ENCODE measurements around the gene DOLPP1.

The DOLPP1 gene

GRCh38 chr9:129074106-129074505 lies 6.8 kb upstream of the DOLPP1 start:
- no peak for TF ChIP-seq CTCF (IDR thresholded peaks at IDR 0.05; ENCODE audit: low read depth, low read length)
- DNase-seq (ENCODE audit: extremely low read depth, low read depth), result no peak

GRCh38 chr9:129075996-129076639 lies 4.8 kb upstream of the DOLPP1 start:
- TF ChIP-seq CTCF (IDR thresholded peaks at IDR 0.05; ENCODE audit: low read depth, low read length), result no peak
- no peak for DNase-seq (ENCODE audit: extremely low read depth, low read depth)

DNA sequence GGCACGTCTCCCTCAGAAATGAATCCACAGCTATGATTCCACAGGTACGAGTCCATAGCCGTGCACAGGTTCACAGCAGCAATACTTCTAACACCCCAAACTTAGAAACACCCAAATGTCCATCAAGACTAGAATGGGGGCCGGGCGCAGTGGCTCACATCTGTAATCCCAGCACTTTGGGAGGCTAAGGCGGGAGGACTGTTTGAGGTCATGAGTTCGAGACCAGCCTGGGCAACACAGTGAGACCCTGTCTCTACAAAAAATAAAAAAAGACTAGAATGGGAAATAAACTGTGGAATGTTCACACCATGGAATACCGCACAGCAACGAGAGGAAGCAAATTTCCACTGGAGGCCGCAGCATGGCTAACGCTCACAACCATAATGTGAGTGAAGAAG lies 4.3 kb upstream of the DOLPP1 start:
- no peak for TF ChIP-seq CTCF (IDR thresholded peaks at IDR 0.05; ENCODE audit: low read depth, low read length)
- DNase-seq (ENCODE audit: extremely low read depth, low read depth), result no peak

DNA sequence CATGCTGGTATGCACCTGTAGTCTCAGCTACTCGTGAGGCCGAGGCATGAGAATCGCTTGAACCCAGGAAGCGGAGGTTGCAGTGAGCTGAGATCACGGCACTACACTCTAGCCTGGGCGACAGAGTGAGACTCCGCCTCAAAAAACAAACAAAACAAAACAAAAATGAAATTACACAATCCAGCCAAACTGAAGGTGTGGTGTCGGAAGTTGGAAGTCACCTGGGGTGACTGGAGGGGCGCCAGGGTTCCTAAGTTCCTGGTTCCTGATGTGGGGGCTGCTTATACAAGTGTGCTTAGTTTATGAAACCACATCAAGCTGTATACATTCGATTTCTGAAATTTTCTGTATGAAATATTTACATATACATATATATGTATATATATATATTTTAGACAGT lies 3.7 kb upstream of the DOLPP1 start:
- no peak for DNase-seq (ENCODE audit: extremely low read depth, low read depth)
- TF ChIP-seq CTCF (IDR thresholded peaks at IDR 0.05; ENCODE audit: low read depth, low read length), result no peak

DNA sequence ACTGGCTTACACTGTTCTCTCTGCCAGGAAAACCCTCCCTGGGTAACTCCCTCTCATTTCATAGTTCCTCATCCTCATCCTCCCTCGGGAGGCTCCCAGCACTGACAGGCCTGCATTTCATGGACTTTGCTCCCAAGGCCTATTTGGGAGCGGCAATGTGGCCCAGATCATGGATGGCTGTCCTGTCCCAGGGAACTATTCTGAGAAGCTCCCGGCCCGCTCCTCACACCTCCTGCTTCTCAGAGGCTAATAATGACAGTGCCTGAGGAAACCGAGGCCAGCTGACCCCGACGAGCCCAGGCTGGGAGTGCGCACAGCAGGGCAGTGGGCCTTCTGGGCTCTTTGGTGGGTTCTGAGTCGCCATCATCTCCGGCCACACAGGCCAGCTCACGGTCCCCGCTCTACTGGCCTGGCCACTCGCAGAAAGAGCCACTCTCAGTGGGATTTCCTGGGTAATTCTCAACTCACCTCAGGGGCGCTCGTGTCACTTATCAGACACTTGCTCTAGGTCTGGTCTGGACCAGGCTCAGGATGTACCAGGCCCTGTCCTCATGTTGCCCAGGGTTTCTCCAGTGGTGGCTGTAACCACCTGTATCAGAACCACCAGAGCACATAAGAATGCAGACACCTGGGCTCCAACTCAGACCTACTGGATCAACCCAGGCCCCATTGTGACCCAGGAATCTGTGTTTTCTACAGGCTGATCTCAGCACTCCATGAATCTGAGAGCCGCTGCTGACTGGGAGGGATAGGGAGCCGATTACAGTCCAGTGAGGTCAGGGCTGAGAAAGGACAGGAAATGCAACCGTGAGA lies 2.0 kb upstream of the DOLPP1 start:
- no peak for TF ChIP-seq CTCF (IDR thresholded peaks at IDR 0.05; ENCODE audit: low read depth, low read length)
- no peak for DNase-seq (ENCODE audit: extremely low read depth, low read depth)

DNA sequence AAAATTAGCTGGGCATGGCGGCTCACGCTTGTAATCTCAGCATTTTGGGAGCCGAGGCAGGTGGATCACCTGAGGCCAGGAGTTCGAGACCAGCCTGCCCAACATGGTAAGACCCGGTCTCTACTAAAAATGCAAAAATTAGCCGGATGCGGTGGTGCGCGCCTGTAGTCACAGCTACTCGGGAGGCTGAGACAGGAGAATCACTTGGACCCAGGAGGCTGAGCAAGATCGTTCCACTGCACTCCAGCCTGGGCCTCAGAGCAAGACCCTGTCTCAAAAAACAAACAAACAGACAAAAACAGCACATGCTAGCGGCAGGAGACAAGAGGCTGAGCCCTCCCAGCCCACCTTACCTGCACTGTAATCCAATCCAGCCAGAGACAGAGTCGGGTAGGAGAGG lies 1.1 kb upstream of the DOLPP1 start:
- DNase-seq (ENCODE audit: extremely low read depth, low read depth), result no peak
- TF ChIP-seq CTCF (IDR thresholded peaks at IDR 0.05; ENCODE audit: low read depth, low read length), result no peak

GRCh38 chr9:129080298-129080600 lies 662 bp upstream of the DOLPP1 start:
- no peak for DNase-seq (ENCODE audit: extremely low read depth, low read depth)
- TF ChIP-seq CTCF (IDR thresholded peaks at IDR 0.05; ENCODE audit: low read depth, low read length), result no peak

Data from AG09319 (cell line).